ENCODE data around the gene YRDC. TPM values are rescaled to one million over a fixed set of nuclear protein-coding genes. Genes with fewer than 3 reads are reported as not detected.

YRDC gene
- total RNA-seq, 1 donor from 2014 or later, result 9.1 TPM

- H3K36me3 ChIP-seq, result peaks cover 0 to 40% of the 10 kb centered on the region in 2 donors
- intact Hi-C loops (cut with DNase I), result no loop called here
- no peak for TF ChIP-seq POLR2A (IDR thresholded peaks at IDR 0.05)
- no peak for TF ChIP-seq POLR2AphosphoS5 (IDR thresholded peaks at IDR 0.05; ENCODE audit: insufficient read depth in 1 of 2, low read depth in 1 of 2)
- TF ChIP-seq CTCF (IDR thresholded peaks at IDR 0.05), result no peak
- no peaks in the 10 kb centered on the region for H3K4me1 ChIP-seq
- no peaks in the 10 kb centered on the region for H3K9me3 ChIP-seq
- no peaks in the 10 kb centered on the region for H3K27me3 ChIP-seq
- no peak overlapping the region for H3K27ac ChIP-seq
- no peak overlapping the region for H3K4me3 ChIP-seq
- no peak for DNase-seq (ENCODE audit: extremely low spot score in 2 of 2)
Observed at GRCh38 chr1:37824001-37824400, 16.0 kb upstream of the YRDC start.

GRCh38 chr1:37822906-37823815, 15.2 kb upstream of the YRDC start:
- H3K9me3 ChIP-seq, result no peaks in the 10 kb centered on the region
- no peaks in the 10 kb centered on the region for H3K27me3 ChIP-seq
- H3K4me3 ChIP-seq, result no peak overlapping the region
- H3K4me1 ChIP-seq, result no peaks in the 10 kb centered on the region
- peaks cover 0 to 40% of the 10 kb centered on the region in 2 donors for H3K36me3 ChIP-seq
- intact Hi-C loops (cut with DNase I), result no loop called here
- DNase-seq (ENCODE audit: extremely low spot score in 2 of 2), result no peak
- H3K27ac ChIP-seq, result no peak overlapping the region
- TF ChIP-seq POLR2A (IDR thresholded peaks at IDR 0.05), result no peak

GRCh38 chr1:37821481-37821880, 13.5 kb upstream of the YRDC start:
- Histone ChIP-seq H3K27ac (no peak overlapping the region), H3K36me3 (peaks cover 0 to 52% of the 10 kb centered on the region in 2 donors), H3K9me3 (no peaks in the 10 kb centered on the region), H3K4me3 (no peak overlapping the region), H3K4me1 (peaks cover 8% of the 10 kb centered on the region), H3K27me3 (no peaks in the 10 kb centered on the region)
- intact Hi-C loops (cut with DNase I), result no loop called here
- no peak for TF ChIP-seq POLR2A (IDR thresholded peaks at IDR 0.05)
- TF ChIP-seq CTCF (IDR thresholded peaks at IDR 0.05), result no peak
- DNase-seq (ENCODE audit: extremely low spot score in 2 of 2), result no peak

- Histone ChIP-seq H3K27ac (no peak overlapping the region), H3K4me1 (peaks cover 8% of the 10 kb centered on the region), H3K4me3 (no peak overlapping the region), H3K27me3 (no peaks in the 10 kb centered on the region), H3K9me3 (no peaks in the 10 kb centered on the region), H3K36me3 (peaks cover 0 to 49% of the 10 kb centered on the region in 2 donors)
- no peak for TF ChIP-seq POLR2AphosphoS5 (IDR thresholded peaks at IDR 0.05; ENCODE audit: insufficient read depth in 1 of 2, low read depth in 1 of 2)
- no peak for TF ChIP-seq POLR2A (IDR thresholded peaks at IDR 0.05)
- TF ChIP-seq CTCF (IDR thresholded peaks at IDR 0.05), result no peak
- intact Hi-C loops (cut with DNase I), result no loop called here
- DNase-seq (ENCODE audit: extremely low spot score in 2 of 2), result no peak
Observed at GRCh38 chr1:37817481-37817880, 9.5 kb upstream of the YRDC start.

GRCh38 chr1:37814252-37814651, 6.2 kb upstream of the YRDC start:
- H3K4me1 ChIP-seq, result peaks cover 18% of the 10 kb centered on the region
- peaks cover 0 to 22% of the 10 kb centered on the region in 2 donors for H3K36me3 ChIP-seq
- H3K4me3 ChIP-seq, result no peak overlapping the region
- no peak for DNase-seq (ENCODE audit: extremely low spot score in 2 of 2)
- no peaks in the 10 kb centered on the region for H3K9me3 ChIP-seq
- H3K27ac ChIP-seq, result no peak overlapping the region
- TF ChIP-seq CTCF (IDR thresholded peaks at IDR 0.05), result no peak
- no peaks in the 10 kb centered on the region for H3K27me3 ChIP-seq
- intact Hi-C loops (cut with DNase I), result no loop called here
